Natural killer cell treated with Interleukin-12 subunit alpha and Interleukin-12 subunit beta and Interleukin-15 and Interleukin-18, amount 100 ng/mL, for 72 hours (primary cell): ENCODE measurements around the gene XRCC4. TPM values are rescaled to one million over a fixed set of nuclear protein-coding genes. Genes with fewer than 3 reads are reported as not detected.
"Not testable (repeated sequence)": the region's sequence is repeated elsewhere in the genome, so short reads cannot be mapped to it uniquely, and the experiment has no call there.

Source experiments
- ATAC-seq, 2 donors: fragments of 150-1000 bp; cut with Tn5 transposase in 1 of 2; sonication (Bioruptor Pico), chemical (Tn5 transposase) in 1 of 2; 2 replicates each; pipeline ENCODE4 v1.10.0; 2021
- DNase-seq: peaks from one replicate; pipeline ENCODE4 v3.0.0; 2022; ENCODE audit warnings: low spot score
- H3K27ac Mint-ChIP-seq, 2 donors: 1 replicate in 1 of 2; 2 replicates in 1 of 2; pipeline ENCODE4 v1.8.0; 2022; ENCODE audit warnings: mixed read lengths in 2 of 2, mild to moderate bottlenecking in 1 of 2, moderate library complexity in 1 of 2
- H3K27me3 Mint-ChIP-seq, 2 donors: 1 replicate in 1 of 2; 2 replicates in 1 of 2; pipeline ENCODE4 v1.8.0; 2022; ENCODE audit warnings: mixed read lengths in 2 of 2
- H3K36me3 Mint-ChIP-seq: one replicate; pipeline ENCODE4 v1.8.0; 2022; ENCODE audit warnings: mixed read lengths
- H3K4me1 Mint-ChIP-seq, 2 donors: 1 replicate in 1 of 2; 2 replicates in 1 of 2; pipeline ENCODE4 v1.8.0; 2022; ENCODE audit warnings: low read depth in 2 of 2, mixed read lengths in 2 of 2, mild to moderate bottlenecking in 1 of 2
- H3K4me3 Mint-ChIP-seq: one replicate; pipeline ENCODE4 v1.8.0; 2022; ENCODE audit warnings: mixed read lengths
- H3K9me3 Mint-ChIP-seq: 2 replicates; pipeline ENCODE4 v1.8.0; 2022; ENCODE audit warnings: mixed read lengths
- total RNA-seq, 2 donors: library from RNA; stranded (reverse); gene quantifications; one replicate each; pipeline ENCODE4 v1.2.3, GENCODE V29; 2022

The XRCC4 gene
- total RNA-seq, 2 donors from 2014 or later, result 10.2 to 13.9 TPM

GRCh38 chr5:83348281-83348780 is 271.0 kb downstream of the XRCC4 start:
- DNase-seq (no peak), ATAC-seq (no peak)
- no peaks in the 10 kb centered on the region for H3K4me1 Mint-ChIP-seq
- H3K27me3 Mint-ChIP-seq, result no peaks in the 10 kb centered on the region
- peaks cover 12% of the 10 kb centered on the region for H3K9me3 Mint-ChIP-seq
- no peak overlapping the region for H3K27ac Mint-ChIP-seq
- H3K4me3 Mint-ChIP-seq, result no peak overlapping the region
- peaks cover 30% of the 10 kb centered on the region for H3K36me3 Mint-ChIP-seq

- H3K4me1 Mint-ChIP-seq, result no peaks in the 10 kb centered on the region
- H3K27me3 Mint-ChIP-seq, result no peaks in the 10 kb centered on the region
- H3K4me3 Mint-ChIP-seq, result no peak overlapping the region
- DNase-seq (no peak), ATAC-seq (no peak)
- peaks cover 5% of the 10 kb centered on the region for H3K9me3 Mint-ChIP-seq
- peaks cover 25% of the 10 kb centered on the region for H3K36me3 Mint-ChIP-seq
- no peak overlapping the region for H3K27ac Mint-ChIP-seq
These were observed 275.9 kb downstream of the XRCC4 start for GRCh38 chr5:83353231-83353630.

GRCh38 chr5:83353774-83354173 is 276.4 kb downstream of the XRCC4 start:
- no peak for DNase-seq
- H3K27me3 Mint-ChIP-seq, result no peaks in the 10 kb centered on the region
- ATAC-seq, result no peak
- H3K27ac Mint-ChIP-seq, result no peak overlapping the region
- H3K9me3 Mint-ChIP-seq, result peaks cover 5% of the 10 kb centered on the region
- H3K4me3 Mint-ChIP-seq, result no peak overlapping the region
- H3K36me3 Mint-ChIP-seq, result peaks cover 23% of the 10 kb centered on the region
- no peaks in the 10 kb centered on the region for H3K4me1 Mint-ChIP-seq

- Mint-ChIP-seq H3K9me3 (peaks cover 2% of the 10 kb centered on the region), H3K27me3 (no peaks in the 10 kb centered on the region), H3K4me3 (no peak overlapping the region), H3K36me3 (peaks cover 14% of the 10 kb centered on the region), H3K27ac (no peak overlapping the region), H3K4me1 (no peaks in the 10 kb centered on the region)
- ATAC-seq (no peak), DNase-seq (no peak)
These were observed 277.6 kb downstream of the XRCC4 start for GRCh38 chr5:83354958-83355357.

- not testable (repeated sequence) for H3K27ac Mint-ChIP-seq, H3K27me3 Mint-ChIP-seq, H3K36me3 Mint-ChIP-seq, H3K4me3 Mint-ChIP-seq, H3K4me1 Mint-ChIP-seq, DNase-seq, ATAC-seq, H3K9me3 Mint-ChIP-seq
These were observed 278.2 kb downstream of the XRCC4 start for GRCh38 chr5:83355482-83356014.

GRCh38 chr5:83357621-83358231 is 280.4 kb downstream of the XRCC4 start:
- Mint-ChIP-seq H3K9me3 (no peaks in the 10 kb centered on the region), H3K27me3 (no peaks in the 10 kb centered on the region), H3K27ac (no peak overlapping the region), H3K36me3 (peaks cover 7% of the 10 kb centered on the region), H3K4me1 (no peaks in the 10 kb centered on the region), H3K4me3 (no peak overlapping the region)
- DNase-seq, result no peak
- no peak for ATAC-seq

- DNase-seq, result no peak
- H3K9me3 Mint-ChIP-seq, result no peaks in the 10 kb centered on the region
These were observed 283.2 kb downstream of the XRCC4 start for GRCh38 chr5:83360573-83360972.

GRCh38 chr5:83362526-83362925 is 285.2 kb downstream of the XRCC4 start:
- H3K9me3 Mint-ChIP-seq, result no peaks in the 10 kb centered on the region
- no peak overlapping the region for H3K4me3 Mint-ChIP-seq
- no peaks in the 10 kb centered on the region for H3K36me3 Mint-ChIP-seq
- no peak for DNase-seq
- H3K4me1 Mint-ChIP-seq, result no peaks in the 10 kb centered on the region
- H3K27me3 Mint-ChIP-seq, result peaks cover 4 to 9% of the 10 kb centered on the region in 2 donors
- no peak for ATAC-seq
- H3K27ac Mint-ChIP-seq, result no peak overlapping the region

More at GRCh38 chr5:83360573-83360972, 283.2 kb downstream of the XRCC4 start:
- H3K36me3 Mint-ChIP-seq, result no peaks in the 10 kb centered on the region
- no peak overlapping the region for H3K4me3 Mint-ChIP-seq
- H3K27ac Mint-ChIP-seq, result no peak overlapping the region
- no peaks in the 10 kb centered on the region for H3K4me1 Mint-ChIP-seq
- no peak for ATAC-seq
- no peaks in the 10 kb centered on the region for H3K27me3 Mint-ChIP-seq

GRCh38 chr5:83363111-83363885 is 286.0 kb downstream of the XRCC4 start:
- no peak overlapping the region for H3K27ac Mint-ChIP-seq
- no peak overlapping the region for H3K4me3 Mint-ChIP-seq
- DNase-seq (no peak), ATAC-seq (no peak)
- no peaks in the 10 kb centered on the region for H3K36me3 Mint-ChIP-seq
- H3K27me3 Mint-ChIP-seq, result peaks cover 4 to 9% of the 10 kb centered on the region in 2 donors
- no peaks in the 10 kb centered on the region for H3K9me3 Mint-ChIP-seq
- H3K4me1 Mint-ChIP-seq, result no peaks in the 10 kb centered on the region

- H3K36me3 Mint-ChIP-seq, result no peaks in the 10 kb centered on the region
- H3K4me3 Mint-ChIP-seq, result no peak overlapping the region
- H3K4me1 Mint-ChIP-seq, result no peaks in the 10 kb centered on the region
- H3K27ac Mint-ChIP-seq, result no peak overlapping the region
- DNase-seq (no peak), ATAC-seq (no peak)
- peaks cover 4 to 9% of the 10 kb centered on the region in 2 donors for H3K27me3 Mint-ChIP-seq
- no peaks in the 10 kb centered on the region for H3K9me3 Mint-ChIP-seq
These were observed 286.5 kb downstream of the XRCC4 start for GRCh38 chr5:83363886-83364275.

GRCh38 chr5:83364312-83365299 is 287.3 kb downstream of the XRCC4 start:
- peaks cover 4 to 9% of the 10 kb centered on the region in 2 donors for H3K27me3 Mint-ChIP-seq
- no peak overlapping the region for H3K4me3 Mint-ChIP-seq
- no peaks in the 10 kb centered on the region for H3K4me1 Mint-ChIP-seq
- DNase-seq (no peak), ATAC-seq (no peak)
- H3K9me3 Mint-ChIP-seq, result no peaks in the 10 kb centered on the region
- no peaks in the 10 kb centered on the region for H3K36me3 Mint-ChIP-seq
- no peak overlapping the region for H3K27ac Mint-ChIP-seq

- H3K4me1 Mint-ChIP-seq, result no peaks in the 10 kb centered on the region
- DNase-seq (no peak), ATAC-seq (no peak)
- H3K4me3 Mint-ChIP-seq, result no peak overlapping the region
- no peaks in the 10 kb centered on the region for H3K36me3 Mint-ChIP-seq
- peaks cover 6% of the 10 kb centered on the region for H3K9me3 Mint-ChIP-seq
- peaks cover 4 to 18% of the 10 kb centered on the region in 2 donors for H3K27me3 Mint-ChIP-seq
- no peak overlapping the region for H3K27ac Mint-ChIP-seq
These were observed 291.0 kb downstream of the XRCC4 start for GRCh38 chr5:83368319-83368718.

GRCh38 chr5:83368835-83369234 is 291.5 kb downstream of the XRCC4 start:
- DNase-seq (no peak), ATAC-seq (no peak)
- no peak overlapping the region for H3K27ac Mint-ChIP-seq
- peaks cover 6% of the 10 kb centered on the region for H3K9me3 Mint-ChIP-seq
- no peak overlapping the region for H3K4me3 Mint-ChIP-seq
- peaks cover 4 to 18% of the 10 kb centered on the region in 2 donors for H3K27me3 Mint-ChIP-seq
- H3K4me1 Mint-ChIP-seq, result no peaks in the 10 kb centered on the region
- H3K36me3 Mint-ChIP-seq, result no peaks in the 10 kb centered on the region
